GM18861 (cell line): Measurements from ENCODE around the gene GCH1.
"Not testable (repeated sequence)": the region's sequence is repeated elsewhere in the genome, so short reads cannot be mapped to it uniquely, and the experiment has no call there.

ENCODE experiments used
- ATAC-seq: cut with Tn5 transposase; IDR thresholded peaks from one replicate; pipeline ENCODE4 v1.9.1; 2021; ENCODE audit not compliant: unreplicated experiment

The GCH1 gene, protein sequence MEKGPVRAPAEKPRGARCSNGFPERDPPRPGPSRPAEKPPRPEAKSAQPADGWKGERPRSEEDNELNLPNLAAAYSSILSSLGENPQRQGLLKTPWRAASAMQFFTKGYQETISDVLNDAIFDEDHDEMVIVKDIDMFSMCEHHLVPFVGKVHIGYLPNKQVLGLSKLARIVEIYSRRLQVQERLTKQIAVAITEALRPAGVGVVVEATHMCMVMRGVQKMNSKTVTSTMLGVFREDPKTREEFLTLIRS

DNA sequence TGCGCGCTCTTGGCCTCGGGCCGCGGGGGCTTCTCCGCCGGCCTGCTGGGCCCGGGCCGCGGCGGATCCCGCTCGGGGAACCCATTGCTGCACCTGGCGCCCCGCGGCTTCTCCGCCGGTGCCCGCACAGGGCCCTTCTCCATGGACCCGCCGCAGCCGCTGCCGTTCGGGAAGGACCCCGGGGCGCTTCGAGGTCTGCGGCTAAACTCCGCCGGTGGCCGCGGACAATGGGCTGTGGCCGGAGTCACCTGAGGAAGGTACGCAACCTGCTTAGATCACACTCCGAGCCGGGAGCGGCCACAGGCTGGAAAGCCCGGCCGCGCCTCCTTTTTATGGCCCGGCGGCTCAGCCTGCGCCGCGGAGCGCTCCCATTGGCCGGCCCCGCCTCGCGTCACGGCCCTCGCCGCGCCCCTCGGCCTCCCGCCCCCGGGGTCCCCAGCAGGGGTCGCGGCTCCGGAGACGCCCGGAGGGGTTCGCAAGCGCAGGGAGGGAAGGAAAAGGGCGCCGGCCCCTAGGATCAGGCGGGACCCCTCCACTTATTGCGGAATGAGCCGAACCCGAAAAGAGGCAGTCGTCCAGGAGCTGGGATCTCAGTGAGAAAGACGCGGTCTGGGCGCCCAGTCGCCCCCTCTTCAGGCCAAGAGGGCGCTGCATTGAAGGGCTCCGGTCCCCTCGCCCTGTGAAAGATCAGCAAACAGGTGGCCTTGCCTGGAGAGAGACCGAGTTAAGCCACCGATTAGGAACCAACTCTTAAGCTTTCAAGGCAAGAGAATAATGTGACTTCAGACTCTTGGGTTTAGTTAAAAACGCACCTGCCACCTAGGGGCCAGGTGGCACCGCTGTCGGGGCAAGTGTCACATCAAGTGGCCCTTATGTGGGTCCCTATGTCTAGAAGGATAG, at the start of gene GCH1:
TSS of gene GCH1 (minus strand) at position 306 of the 900 bp plus-strand sequence. CDS start at position 143, 163 bp downstream.
- ATAC-seq, result peak; percentile 67

DNA sequence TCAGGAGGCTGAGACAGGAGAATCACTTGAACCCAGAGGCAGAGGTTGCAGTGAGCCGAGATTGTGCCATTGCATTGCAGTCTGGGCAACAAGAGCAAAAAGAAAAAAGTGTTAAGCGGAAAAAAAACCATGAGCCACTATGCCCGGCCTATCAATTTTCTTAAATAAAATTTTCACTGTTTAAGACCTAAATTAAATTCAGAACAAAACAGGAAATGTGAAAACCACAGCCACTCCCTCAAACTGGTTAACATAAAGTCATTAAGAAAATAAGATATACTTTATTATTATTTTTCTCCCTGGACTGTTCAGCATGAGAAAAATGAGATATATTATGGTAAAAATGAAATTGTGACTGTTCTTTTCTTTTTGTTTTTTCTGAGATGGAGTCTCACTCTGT, 44.6 kb upstream of the GCH1 start:
- no peak for ATAC-seq

DNA sequence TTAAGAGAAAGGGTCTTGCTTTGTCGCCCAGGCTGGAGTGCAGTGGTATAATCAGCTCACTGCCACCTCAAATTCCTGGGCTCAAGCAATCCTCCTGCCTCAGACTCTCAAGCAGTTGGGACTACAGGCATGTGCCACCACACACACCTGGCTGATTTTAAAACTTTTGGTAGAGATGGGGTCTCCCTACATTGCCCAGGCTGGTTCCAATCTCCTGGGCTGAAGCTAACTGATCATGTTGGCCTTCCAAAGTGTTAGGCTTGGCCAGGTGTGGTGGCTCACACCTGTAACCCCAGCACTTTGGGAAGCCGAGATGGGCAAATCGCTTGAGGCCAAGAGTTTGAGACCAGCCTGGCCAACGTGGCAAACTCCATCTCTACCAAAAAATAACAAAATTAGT, 43.9 kb upstream of the GCH1 start:
- no peak for ATAC-seq

DNA sequence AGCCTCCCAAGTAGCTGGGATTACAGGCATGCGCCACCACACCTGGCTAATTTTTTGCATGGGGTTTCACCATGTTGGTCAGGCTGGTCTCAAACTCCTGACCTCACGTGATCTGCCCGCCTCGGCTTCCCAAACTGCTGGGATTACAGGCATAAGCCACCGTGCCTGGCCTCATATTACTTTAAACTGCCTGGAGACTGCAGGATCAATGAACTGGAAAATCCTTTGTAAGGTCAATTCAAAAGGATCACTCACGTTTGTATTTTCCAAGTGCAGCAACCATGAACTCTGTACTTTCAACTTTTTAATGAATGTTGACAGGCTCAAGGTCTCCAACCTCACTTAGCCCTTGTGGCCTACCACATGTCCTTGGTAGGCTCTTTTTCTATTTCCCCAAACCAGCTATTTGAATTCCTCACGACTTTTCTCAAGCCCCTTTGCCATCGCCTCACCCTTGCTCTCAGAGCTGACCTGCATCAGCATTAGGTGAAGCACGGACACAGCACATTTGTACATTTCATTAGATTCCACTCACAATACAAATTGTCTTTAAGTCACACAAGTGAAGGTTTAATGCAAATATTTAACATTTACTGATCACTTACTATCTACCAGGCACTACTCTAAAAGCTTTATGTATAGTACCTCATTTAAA, 42.2 kb upstream of the GCH1 start:
- ATAC-seq, result no peak

DNA sequence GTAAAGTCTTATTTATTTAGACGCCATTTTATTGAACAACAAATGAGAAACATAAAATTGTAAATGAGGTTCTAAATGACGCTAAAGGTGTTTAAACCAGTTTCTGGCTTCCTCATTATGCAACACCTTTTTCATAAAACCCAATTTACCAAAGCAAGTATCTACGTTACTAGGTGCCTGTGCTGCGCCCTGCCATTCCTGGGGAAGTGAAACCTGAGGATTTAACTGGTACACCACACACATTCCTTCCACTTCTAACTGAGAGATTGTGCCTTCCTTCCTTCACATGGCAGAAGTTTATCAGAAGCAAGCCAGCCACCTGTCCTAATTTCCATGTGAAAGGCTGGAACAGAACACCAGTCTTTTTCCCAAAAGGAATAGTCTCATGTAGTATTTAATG, 40.3 kb upstream of the GCH1 start:
- ATAC-seq, result no peak

DNA sequence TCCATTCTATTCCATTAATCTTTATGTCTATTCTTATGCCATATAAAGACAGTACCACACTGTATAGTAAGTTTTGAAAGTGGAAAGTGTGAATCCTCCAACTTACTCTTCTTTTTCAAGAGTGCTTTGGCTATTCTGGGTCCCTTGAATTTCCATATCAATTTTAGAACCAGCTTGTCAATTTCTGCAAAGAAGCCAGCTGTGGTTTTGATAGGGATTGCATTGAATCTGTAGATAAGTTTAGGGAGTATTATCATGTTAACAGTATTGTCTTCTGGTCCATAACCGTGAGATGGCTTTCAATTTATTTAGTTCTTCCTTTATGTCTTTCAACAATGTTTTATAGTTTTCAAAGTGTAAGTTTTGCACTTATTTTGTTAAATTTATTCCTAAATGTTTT, 34.2 kb upstream of the GCH1 start:
- no peak for ATAC-seq

DNA sequence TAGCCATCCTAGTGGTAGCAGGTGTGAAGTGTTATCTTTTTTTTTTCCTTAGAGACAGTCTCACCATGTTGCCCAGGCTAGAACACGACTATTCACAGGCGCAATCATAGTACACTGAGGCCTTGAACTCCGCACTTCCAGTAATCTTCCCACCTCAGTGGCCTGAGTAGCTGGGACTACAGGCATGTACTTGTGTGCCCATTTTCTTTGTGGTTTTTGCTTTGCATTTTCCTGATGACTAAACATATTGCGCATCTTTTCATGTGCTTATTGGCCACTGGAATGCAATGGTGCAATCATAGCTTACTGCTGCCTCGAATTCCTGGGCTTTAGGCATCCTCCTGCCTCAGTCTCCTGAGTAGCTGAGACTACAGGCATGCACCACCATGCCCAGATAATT, 33.3 kb upstream of the GCH1 start:
- no peak for ATAC-seq

DNA sequence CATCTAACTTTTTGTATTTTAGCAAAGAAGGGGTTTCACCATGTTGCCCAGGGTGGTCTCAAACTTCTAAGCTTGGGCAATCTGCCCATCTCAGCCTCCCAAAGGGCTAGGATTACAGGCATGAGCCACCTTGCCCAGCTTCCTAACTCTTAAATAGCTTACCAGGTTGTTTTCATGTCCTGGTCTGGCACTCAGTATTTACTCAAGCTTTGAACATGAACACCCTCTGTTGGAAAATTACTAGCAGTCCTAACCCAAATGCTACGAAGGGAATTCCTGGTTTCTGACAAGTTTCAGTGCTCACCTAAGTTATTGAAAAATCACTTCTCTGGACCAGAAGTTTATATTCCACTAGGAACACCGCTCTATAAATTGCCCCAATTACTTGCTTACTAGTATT, 32.5 kb upstream of the GCH1 start:
- ATAC-seq, result no peak

DNA sequence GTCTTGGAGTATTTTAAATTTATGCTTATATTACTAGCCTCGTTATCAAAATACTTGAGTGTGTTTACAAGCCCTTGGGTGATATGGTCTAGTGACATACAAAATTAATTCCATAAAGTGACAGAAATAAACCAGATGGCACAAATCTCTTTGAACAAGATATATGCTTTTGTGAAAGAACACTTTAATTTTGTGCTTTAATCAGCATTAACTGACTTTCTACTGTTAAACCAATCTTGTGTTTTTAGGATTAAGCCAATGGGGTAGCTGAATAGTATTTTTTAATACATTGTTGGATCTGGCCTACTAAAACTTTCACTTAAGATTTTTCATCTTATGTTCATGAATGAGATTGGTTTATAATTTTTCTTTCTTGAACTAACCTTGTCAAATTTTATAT, 30.4 kb upstream of the GCH1 start:
- ATAC-seq, result no peak

DNA sequence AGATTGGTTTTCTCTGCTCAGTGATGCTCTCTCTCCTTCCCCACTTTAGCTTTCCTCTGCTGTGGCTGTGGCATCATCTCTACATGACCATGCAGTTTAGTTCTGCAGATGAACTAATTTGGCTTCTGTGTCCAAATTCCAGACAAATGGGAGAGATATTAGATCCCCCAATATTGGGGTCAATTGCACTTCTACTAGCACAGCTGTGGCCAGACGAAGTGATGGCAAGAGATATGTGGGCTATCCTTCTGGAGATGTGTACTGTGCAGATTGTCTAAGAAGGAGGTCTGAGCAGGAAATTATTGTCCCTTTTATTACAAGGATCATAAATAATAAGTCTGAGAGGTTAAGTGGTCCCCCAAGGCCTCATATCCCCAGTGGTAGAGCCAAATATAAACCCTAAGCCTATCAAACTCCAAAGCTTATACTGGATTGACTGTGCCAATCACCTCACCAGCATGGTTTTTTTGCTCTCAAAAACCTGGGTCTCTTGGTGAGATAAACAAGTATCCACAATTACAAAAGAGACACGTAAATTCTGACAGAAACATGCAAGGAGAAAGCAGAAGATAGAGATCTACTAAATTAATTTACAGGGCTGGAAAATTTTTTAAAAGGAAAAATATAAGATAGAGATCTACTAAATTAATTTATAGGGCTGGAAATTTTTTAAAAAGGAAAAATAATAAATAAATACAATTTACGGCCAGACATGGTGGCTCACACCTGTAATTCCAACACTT, 29.1 kb upstream of the GCH1 start:
- no peak for ATAC-seq

DNA sequence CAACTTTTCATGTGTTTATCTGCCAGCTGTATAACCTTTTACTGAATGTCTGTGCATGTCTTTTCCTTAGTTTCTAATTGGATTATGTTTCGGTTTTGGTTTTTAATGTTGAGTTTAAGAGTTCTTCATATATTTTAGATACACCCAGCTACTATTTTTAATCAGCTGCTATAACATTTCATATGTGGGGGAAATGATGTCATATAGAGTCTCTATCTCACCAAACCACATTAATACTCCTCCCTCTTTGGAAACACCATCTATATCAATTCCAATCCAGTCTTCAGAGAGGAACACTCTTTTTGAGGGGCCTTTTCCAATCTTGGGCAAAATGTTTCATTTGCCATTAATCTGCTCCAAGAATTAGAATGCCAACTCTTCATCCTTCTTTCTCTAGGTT, 28.5 kb upstream of the GCH1 start:
- ATAC-seq, result no peak

DNA sequence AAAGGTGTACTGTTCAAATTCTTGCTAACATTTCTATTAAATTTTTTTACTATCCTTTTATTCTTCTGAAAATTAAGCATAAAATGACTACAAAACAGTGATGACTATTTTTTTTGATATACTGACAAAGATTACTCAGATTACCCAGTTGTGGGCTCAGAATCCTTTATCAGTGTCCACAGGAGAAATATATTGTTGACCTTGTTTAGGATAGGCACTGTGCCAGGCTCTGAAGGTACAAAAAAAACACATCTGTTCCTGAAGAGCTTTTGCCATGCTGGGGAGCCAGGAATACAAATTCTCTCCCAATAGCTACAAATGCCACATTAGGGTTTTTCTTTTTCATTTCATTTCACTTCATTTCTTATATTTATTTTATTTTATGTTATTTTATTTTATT, 26.9 kb upstream of the GCH1 start:
- ATAC-seq, result no peak

DNA sequence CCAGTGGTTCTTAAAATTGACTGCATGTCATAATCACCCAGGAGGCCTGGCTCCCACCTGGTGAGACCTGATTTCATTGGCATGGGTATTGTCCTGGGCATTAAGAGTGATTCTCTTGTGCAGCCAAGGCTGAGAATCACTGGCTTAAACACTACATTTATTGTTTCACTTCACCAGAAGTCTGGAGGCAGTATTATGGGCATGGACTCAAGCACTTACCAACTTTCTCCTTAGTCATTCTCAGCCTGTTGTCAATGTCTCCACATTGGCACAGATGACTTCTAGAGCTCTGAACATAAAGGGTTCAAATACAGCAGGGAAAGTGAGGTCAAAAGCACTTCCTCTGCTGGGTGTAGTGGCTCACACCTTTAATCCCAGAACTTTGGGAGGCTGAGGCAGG, 25.6 kb upstream of the GCH1 start:
- no peak for ATAC-seq

DNA sequence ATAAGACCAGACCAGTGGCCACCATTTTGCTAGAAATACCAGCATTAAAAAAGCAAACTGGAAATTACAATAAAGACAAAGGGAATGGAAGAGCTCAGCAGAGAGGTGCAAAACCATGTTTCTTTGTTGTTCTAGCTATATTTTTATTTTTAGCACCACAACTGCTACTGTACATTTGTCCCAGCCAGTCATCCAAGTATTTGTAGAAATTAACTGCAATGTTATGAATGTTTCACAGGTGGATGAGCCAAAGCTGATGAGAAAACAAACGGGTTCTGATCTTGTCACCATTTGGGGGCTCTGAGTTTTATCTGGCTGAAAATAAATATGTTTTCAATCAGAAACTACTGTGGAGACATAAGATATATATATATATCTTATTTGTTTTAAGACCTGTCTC, 24.9 kb upstream of the GCH1 start:
- ATAC-seq, result no peak

DNA sequence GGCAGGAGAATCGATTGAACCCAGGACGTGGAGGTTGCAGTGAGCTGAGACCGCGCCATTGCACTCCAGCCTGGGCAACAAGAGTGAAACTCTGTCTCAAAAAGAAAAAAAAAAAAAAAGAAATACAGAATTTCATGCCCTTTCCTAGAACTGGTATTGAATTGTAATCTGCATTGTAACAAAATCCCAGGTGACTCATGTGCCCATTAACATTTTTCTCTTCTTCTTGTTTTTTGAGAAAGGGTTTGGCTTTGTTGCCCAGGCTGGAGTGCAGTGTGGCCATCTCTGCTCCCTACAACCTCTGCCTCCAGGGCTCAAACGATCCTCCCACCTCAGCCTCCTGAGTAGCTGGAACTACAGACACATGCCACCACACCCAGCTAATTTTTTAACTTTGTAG, 23.9 kb upstream of the GCH1 start:
- not testable (repeated sequence) for ATAC-seq

DNA sequence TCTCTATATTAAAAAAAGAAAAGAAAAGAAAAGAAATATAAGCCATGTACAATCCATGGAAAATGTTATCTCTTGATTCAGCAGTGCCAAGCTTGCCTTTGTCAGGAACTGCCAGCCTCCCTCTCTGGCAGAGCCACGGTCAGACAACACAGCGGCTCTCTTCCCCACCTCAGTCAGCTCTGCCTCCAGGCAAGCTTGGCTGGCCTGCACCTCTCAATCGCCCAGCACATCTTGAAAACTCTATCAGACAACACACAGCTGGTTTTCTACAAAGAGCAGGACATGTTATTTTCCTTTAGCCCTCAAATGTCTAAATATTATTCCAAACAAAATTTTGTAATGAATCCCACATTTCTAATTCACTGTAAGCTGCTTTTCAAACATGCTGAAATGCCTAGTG, 20.0 kb upstream of the GCH1 start:
- ATAC-seq, result no peak

DNA sequence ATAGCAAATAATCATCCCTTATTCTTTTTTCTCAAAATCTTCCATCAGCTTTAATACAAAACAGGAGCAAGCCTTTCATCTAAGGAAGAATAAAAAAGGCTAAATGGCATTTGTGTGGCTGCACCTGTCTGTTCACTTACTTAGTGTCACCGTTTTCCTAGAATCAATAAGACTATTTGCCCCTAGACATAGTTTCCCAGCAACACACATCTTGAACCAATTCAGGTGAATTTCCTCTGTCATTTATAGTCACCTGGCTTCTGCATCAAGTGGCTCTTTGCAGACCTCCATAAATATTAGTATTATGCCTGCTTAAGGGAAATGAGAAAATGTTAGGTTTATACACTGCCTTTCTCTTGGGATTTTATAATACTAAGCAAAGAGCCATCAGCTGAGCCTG, 17.4 kb upstream of the GCH1 start:
- no peak for ATAC-seq

DNA sequence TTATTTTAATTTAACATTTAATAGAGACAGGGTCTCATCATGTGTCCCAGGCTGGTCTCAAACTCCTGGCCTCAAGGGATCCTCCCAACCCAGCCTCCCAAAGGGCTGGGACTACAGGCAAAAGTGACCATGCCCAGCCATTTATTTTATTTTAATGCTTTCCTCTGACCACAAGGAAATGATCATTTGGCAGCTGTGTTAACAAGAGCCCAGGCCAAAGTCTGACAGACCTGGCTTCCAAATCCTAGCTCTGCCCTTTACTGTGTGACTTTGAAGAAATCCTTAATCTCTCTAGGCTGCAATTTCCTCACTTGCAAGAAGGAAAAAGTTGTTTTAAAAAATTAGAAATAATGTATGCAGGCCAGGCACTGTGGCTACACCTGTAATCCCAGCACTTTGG, 16.7 kb upstream of the GCH1 start:
- ATAC-seq, result no peak

DNA sequence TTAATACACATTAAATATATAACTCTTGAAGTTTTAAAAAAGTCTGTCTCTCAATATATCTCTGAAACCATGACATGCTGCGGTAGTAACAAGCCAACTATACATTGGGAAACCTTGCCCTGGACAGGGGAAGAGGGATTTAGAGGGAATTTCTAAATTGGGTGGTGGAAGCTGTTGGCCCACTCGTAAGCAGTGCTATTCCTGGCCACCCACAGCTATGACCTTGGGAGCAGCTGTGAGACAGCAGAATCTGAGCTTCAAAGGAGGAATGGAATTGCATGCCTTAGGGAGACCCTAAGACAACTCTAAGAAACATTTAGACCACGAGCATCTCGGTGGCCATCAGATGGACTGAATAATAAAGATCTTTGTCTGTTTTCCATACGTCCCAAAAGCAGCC, 15.8 kb upstream of the GCH1 start:
- ATAC-seq, result no peak

DNA sequence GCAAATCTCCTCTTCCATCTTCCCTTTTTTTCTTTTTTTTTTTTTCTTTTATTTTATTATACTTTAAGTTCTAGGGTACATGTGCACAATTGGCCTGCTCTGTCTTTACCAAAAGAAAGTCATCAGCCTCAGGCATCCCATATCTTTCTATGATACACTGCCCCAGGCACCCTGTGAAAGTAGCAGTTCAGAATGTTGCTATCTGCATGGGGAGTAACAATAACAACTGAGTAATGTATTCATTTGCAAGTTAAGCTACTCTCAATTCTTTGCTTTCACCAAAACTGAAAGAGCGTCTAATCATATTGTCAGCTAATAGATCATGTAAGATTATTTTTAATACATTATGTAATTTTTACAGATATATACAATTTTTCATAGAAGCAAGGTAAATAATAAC, 13.5 kb upstream of the GCH1 start:
- ATAC-seq, result no peak

DNA sequence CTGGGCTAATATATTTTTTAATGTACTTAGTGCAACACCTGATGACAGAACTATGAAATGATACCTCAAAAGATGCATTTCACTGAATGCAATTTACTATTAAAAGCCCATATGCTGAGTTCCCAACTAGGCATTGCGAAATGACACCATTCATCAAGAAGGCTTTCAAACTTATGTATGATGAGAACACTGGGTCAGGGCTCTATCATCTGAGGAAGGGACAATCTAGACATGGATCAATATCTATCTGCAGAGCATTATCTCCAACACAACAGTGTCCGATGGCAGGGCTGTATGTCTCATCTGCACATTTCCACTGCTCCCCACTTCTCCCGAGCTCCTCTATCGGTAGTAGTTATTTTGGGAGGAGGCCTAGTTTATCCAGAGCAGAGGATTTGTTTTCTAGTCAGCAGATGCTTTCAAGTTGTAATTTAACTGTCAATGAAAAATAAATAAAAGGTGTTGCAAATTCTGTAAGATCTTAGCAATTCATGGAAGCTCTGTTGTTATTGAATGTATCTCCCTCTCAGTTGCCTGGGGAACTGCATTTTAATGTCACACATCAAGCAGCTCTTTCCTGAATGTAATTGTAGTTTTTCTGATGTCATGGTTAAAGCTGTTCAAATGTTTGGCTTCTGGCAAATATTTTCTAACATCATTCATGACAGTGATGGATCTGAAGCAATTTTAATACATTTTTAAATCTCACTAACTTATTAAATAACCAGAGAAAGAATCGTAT, 7.4 kb upstream of the GCH1 start:
- ATAC-seq, result no peak
